Peyer's patch (tissue), 4 donors: ENCODE data around the gene TLE6. TPM values are rescaled to one million over a fixed set of nuclear protein-coding genes. Genes with fewer than 3 reads are reported as not detected.
A peak's percentile ranks its signal among the peaks of the same experiment; 100 is the strongest.
"Not testable (repeated sequence)": the region's sequence is repeated elsewhere in the genome, so short reads cannot be mapped to it uniquely, and the experiment has no call there.

Experiments
- DNase-seq, 3 donors: peaks; one replicate each; pipeline ENCODE4 v3.0.0-alpha.2; 2017 to 2019
- H3K27ac ChIP-seq, 4 donors: fragments of 200-600 bp; sonication (generic); one replicate each; pipeline ENCODE4 v1.5.1; 2016 to 2019
- H3K27me3 ChIP-seq, 2 donors: fragments of 200-600 bp; sonication (generic); one replicate each; pipeline ENCODE4 v1.5.1; 2019
- H3K36me3 ChIP-seq, 3 donors: fragments of 200-600 bp; sonication (generic); one replicate each; pipeline ENCODE4 v1.5.1; 2016 to 2019
- H3K4me1 ChIP-seq, 4 donors: fragments of 200-600 bp; sonication (generic); one replicate each; pipeline ENCODE4 v1.5.1; 2016 to 2019
- H3K4me3 ChIP-seq, 4 donors: fragments of 200-600 bp; sonication (generic); 1 replicate in 3 of 4; 2 replicates in 1 of 4; pipeline ENCODE4 v1.5.1; 2016 to 2019; ENCODE audit warnings: mild to moderate bottlenecking in 1 of 4
- H3K9me3 ChIP-seq, 4 donors: fragments of 200-600 bp; sonication (generic); one replicate each; pipeline ENCODE4 v1.5.1; 2016 to 2019; ENCODE audit warnings: mild to moderate bottlenecking in 1 of 4
- POLR2A ChIP-seq, 2 donors: fragments of 450-650 bp; IDR thresholded peaks; one replicate each; pipeline ENCODE4 v1.5.1; 2017; ENCODE audit warnings: antibody characterized with exemption in 2 of 2, mild to moderate bottlenecking in 2 of 2, moderate library complexity in 2 of 2
- total RNA-seq, 4 donors: library from RNA; depleted of rRNA; stranded (reverse); fragments of >200 nt; gene quantifications; one replicate each; pipeline ENCODE4 v1.1.0, GENCODE V29; 2016
- TF ChIP-seq, protein P1 (sequence below), 6 experiments: fragments of 450-650 bp in 4 of 6; fragments of 200-600 bp in 2 of 6; sonication (generic) in 1 of 6; IDR thresholded peaks; one replicate each; pipeline ENCODE4 v1.5.1; 2017 to 2019; ENCODE audit warnings: antibody characterized with exemption in 6 of 6, mild to moderate bottlenecking in 3 of 6, moderate library complexity in 1 of 6

Gene TLE6
- total RNA-seq, 4 donors from 2014 or later: 1.9 to 2.5 TPM; not detected in 2

DNA sequence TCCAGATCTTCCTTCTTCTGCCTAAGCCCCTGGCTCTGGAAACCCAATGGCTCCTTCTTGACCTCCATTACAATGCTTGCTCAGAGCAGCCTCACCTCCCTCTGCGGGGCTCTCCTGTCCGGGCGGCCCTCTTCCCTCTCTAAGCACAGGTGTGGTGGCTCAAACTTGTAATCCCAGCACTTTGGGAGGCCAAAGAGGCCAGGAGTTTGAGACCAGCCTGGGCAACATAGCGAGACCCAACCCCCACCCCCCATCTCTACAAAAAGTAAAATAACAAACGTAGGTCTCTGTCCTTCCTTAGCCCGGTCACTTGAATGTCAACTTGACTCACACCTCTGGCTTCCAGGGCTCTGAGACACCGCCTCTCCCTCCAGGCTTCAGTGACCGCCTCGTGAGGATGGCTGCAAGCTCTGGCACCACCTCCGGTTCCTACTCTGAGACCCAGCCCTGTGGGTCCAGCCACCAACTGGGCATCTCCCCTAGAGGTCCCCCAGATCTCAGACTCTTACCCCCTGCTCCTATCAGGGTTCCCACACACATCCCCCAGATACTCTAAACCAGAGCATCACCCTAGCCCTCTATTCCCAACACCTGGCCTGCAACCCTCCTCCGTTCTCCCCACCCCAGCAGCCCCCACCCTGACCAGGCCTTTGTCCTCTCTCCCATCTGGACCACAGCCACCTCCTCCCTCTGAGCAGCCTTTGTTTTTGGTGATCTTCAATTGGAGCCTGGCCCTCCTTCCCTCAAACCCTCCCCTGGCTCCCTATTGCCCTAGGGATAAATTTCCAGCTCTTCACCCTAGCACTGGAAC lies 56.4 kb downstream of the TLE6 start:
- TF ChIP-seq POLR2A (IDR thresholded peaks at IDR 0.05): no peak
- TF ChIP-seq, protein P1, sequence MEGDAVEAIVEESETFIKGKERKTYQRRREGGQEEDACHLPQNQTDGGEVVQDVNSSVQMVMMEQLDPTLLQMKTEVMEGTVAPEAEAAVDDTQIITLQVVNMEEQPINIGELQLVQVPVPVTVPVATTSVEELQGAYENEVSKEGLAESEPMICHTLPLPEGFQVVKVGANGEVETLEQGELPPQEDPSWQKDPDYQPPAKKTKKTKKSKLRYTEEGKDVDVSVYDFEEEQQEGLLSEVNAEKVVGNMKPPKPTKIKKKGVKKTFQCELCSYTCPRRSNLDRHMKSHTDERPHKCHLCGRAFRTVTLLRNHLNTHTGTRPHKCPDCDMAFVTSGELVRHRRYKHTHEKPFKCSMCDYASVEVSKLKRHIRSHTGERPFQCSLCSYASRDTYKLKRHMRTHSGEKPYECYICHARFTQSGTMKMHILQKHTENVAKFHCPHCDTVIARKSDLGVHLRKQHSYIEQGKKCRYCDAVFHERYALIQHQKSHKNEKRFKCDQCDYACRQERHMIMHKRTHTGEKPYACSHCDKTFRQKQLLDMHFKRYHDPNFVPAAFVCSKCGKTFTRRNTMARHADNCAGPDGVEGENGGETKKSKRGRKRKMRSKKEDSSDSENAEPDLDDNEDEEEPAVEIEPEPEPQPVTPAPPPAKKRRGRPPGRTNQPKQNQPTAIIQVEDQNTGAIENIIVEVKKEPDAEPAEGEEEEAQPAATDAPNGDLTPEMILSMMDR (IDR thresholded peaks at IDR 0.05): no peak
- Histone ChIP-seq H3K27me3 (no peaks in the 10 kb centered on the region), H3K27ac (no peak overlapping the region), H3K4me1 (peaks cover 0 to 26% (median 7%) of the 10 kb centered on the region in 4 donors), H3K36me3 (no peaks in the 10 kb centered on the region), H3K9me3 (no peaks in the 10 kb centered on the region), H3K4me3 (no peak overlapping the region)
- peak in 1 of 3 donors; percentile 42 for DNase-seq

DNA sequence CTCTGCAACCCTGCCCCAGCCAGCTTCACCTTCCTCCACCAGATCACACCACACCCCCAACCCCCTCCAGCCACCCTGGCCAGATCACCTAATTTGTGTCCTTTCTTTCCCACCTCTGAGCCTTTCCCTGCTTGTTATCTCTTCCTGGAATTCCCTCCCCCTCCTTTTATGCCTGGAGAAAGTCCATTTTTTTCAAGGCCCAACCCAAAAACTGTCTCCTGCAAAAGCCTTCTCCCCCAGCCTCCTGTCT lies 57.0 kb downstream of the TLE6 start:
- no peak for TF ChIP-seq POLR2A (IDR thresholded peaks at IDR 0.05)
- TF ChIP-seq, protein P1 (IDR thresholded peaks at IDR 0.05): no peak
- H3K36me3 ChIP-seq: no peaks in the 10 kb centered on the region
- no peak for DNase-seq
- no peaks in the 10 kb centered on the region for H3K27me3 ChIP-seq
- no peak overlapping the region for H3K4me3 ChIP-seq
- H3K4me1 ChIP-seq: peaks cover 0 to 24% (median 6%) of the 10 kb centered on the region in 4 donors
- no peak overlapping the region for H3K27ac ChIP-seq
- H3K9me3 ChIP-seq: no peaks in the 10 kb centered on the region

DNA sequence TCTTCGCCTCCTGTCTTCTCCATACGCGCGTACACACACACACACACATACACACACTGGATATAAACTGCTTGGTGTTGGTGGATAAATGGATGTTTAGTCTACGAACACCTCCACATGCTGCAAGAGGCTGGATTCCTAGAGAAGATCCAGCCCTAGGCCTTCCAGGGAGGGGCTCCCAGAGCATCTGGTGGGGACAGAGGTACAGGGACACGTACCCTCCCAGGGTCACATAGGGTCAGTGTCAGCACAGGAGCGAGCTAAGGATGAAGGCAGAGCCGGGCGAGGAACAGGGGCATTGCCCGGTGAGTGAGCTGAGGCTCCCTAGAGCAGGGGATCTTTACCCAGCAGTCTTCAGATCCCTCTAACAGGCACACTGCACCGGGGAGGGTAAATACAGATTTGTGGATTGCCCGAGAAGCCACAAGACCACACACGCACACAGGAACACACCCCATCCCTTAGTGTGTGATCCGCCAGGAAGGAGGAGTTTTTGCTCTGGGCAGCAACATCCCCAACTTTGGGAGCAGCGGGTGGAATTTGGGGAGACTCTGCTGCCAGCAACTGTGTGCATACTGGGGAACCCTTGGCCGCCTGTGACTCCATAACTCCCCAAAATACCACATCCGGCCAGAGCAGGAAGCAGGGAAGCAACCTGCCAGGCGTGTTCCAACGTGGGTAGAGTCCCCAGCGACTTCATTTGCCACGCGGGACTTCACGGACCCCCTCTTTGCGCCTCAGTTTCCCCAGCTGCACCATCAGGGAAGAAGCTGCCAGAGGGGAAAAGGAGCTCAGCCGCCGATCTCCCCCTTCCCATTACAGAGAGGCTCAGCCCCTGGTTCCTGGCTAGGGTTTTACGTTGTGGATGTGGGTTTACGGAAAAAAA lies 57.5 kb downstream of the TLE6 start:
- peak overlapping the region; percentile 77 to 94 (median 87) for H3K27ac ChIP-seq
- no peaks in the 10 kb centered on the region for H3K9me3 ChIP-seq
- H3K4me3 ChIP-seq: peak overlapping the region; percentile 42 to 67 (median 62)
- DNase-seq: peak; percentile 50 to 73 (median 66)
- TF ChIP-seq, protein P1 (IDR thresholded peaks at IDR 0.05): no peak
- no peak for TF ChIP-seq POLR2A (IDR thresholded peaks at IDR 0.05)
- H3K4me1 ChIP-seq: peaks cover 0 to 19% (median 6%) of the 10 kb centered on the region in 4 donors
- H3K27me3 ChIP-seq: no peaks in the 10 kb centered on the region
- H3K36me3 ChIP-seq: no peaks in the 10 kb centered on the region

GRCh38 chr19:3035542-3036118 lies 58.3 kb downstream of the TLE6 start:
- Histone ChIP-seq H3K27me3 (no peaks in the 10 kb centered on the region), H3K36me3 (no peaks in the 10 kb centered on the region), H3K27ac (peak overlapping the region; percentile 77 to 94 (median 87)), H3K4me3 (peak overlapping the region; percentile 42 to 67 (median 62)), H3K4me1 (peaks cover 0 to 19% (median 6%) of the 10 kb centered on the region in 4 donors), H3K9me3 (no peaks in the 10 kb centered on the region)
- DNase-seq: peak; percentile 92 to 98 (median 95)
- peak in 1 of 2 donors; percentile 6 for TF ChIP-seq POLR2A (IDR thresholded peaks at IDR 0.05)
- TF ChIP-seq, protein P1 (IDR thresholded peaks at IDR 0.05): peak in 1 of 6 experiments; percentile 6

- no peaks in the 10 kb centered on the region for H3K36me3 ChIP-seq
- no peaks in the 10 kb centered on the region for H3K9me3 ChIP-seq
- DNase-seq: peak; percentile 82 to 96 (median 94)
- H3K27ac ChIP-seq: peak overlapping the region; percentile 77 to 94 (median 87)
- peaks cover 0 to 19% (median 6%) of the 10 kb centered on the region in 4 donors for H3K4me1 ChIP-seq
- no peaks in the 10 kb centered on the region for H3K27me3 ChIP-seq
- peak overlapping the region; percentile 42 to 67 (median 62) for H3K4me3 ChIP-seq
- TF ChIP-seq POLR2A (IDR thresholded peaks at IDR 0.05): no peak
- TF ChIP-seq, protein P1 (IDR thresholded peaks at IDR 0.05): no peak
These were observed 59.0 kb downstream of the TLE6 start for GRCh38 chr19:3036119-3036976.

DNA sequence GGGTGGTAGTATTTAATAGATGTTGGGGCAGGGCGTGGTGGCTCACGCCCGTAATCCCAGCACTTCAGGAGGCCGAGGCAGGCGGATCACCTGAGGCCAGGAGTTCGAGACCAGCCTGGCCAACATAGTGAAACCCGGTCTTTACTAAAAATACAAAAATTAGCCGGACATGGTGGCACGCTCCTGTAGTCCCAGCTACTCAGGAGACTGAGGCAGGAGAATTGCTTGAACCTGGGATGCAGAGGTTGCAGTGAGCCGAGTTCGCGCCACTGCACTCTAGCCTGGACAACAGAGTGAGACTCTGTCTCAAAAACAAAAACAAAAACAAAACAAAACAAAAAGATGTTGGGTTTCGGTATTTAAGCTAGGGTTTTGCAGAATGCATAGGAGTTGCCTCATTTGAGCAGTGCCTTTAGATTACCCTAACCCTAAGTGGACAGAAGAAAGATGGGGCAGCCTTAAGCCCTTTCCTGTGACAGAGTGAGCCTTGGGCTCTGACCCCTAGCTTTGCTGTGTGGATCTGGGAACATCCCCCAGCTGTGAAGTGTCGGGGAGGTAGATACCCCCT lies 59.7 kb downstream of the TLE6 start:
- not testable (repeated sequence) for H3K36me3 ChIP-seq, H3K27me3 ChIP-seq, H3K4me3 ChIP-seq, H3K9me3 ChIP-seq, DNase-seq
- peak overlapping the region in 3 of 4 donors; percentile 84 to 94 (median 90) for H3K27ac ChIP-seq
- H3K4me1 ChIP-seq: peaks cover 0 to 19% (median 6%) of the 10 kb centered on the region in 4 donors
